Keratinocyte (primary cell): ENCODE results near the gene PCDH7.

Experiments
- CTCF ChIP-seq, 3 experiments: IDR thresholded peaks in 1 of 3; conservative IDR thresholded peaks in 1 of 3; optimal IDR thresholded peaks in 1 of 3; 2 replicates in 2 of 3; 3 replicates in 1 of 3; pipeline versions ENCODE3 to v1.5.1; 2011; ENCODE audit warnings: low read length in 3 of 3, mild to moderate bottlenecking in 3 of 3, moderate library complexity in 2 of 3, control low read depth in 1 of 3, inconsistent platforms in 1 of 3; ENCODE audit not compliant: insufficient read depth in 2 of 3; ENCODE audit errors: extremely low read depth in 1 of 3
- EZH2 ChIP-seq: IDR thresholded peaks from one replicate; pipeline ENCODE4 v1.6.1; 2012; ENCODE audit warnings: inconsistent platforms, mild to moderate bottlenecking, low read length, moderate library complexity

- TF ChIP-seq CTCF (optimal IDR thresholded peaks at IDR 0.05 in 1 of 3, IDR thresholded peaks at IDR 0.05 in 1 of 3, conservative IDR thresholded peaks at IDR 0.05 in 1 of 3; ENCODE audit: extremely low read depth in 1 of 3, insufficient read depth in 2 of 3, low read length in 3 of 3) = no peak
- no peak for TF ChIP-seq EZH2
Measured at GRCh38 chr4:30770812-30771211, 50.6 kb downstream of the PCDH7 start.
